Endothelial cell of umbilical vein (primary cell): Measurements from ENCODE around the gene TSFM. TPM values are rescaled to one million over a fixed set of nuclear protein-coding genes. Genes with fewer than 3 reads are reported as not detected.

Experiments
- BruUV-seq: library from RNA; stranded (reverse); fragments of 400-500 nt; replicated peaks from 2 replicates; lab custom pipeline; 2021; lab: Mats Ljungman, UMichigan
- CTCF ChIA-PET: fragments of 300-600, 350-600 bp; sonication (Branson Sonifier 250); formaldehyde crosslinking; loops from one replicate; lab custom pipeline; 2021; ENCODE audit warnings: antibody characterized with exemption, inconsistent platforms; lab: Charles Lee
- POLR2A ChIA-PET: fragments of 300-600, 350-600 bp; sonication (Branson Sonifier 250); formaldehyde crosslinking; loops from one replicate; lab custom pipeline; 2021; ENCODE audit warnings: antibody characterized with exemption, inconsistent platforms; lab: Charles Lee
- DNase-seq: peaks from one replicate; pipeline ENCODE4 v3.0.0-alpha.2; 2011; ENCODE audit warnings: low read depth, low spot score
- FAIRE-seq: peaks from 2 replicates; lab custom pipeline; 2011; peaks lifted over from hg19 to GRCh38; lab: Jason Lieb, UNC
- H2AFZ ChIP-seq: 2 replicates; pipeline ENCODE4 v1.6.0; 2012; ENCODE audit warnings: low read depth, low read length, control low read depth, inconsistent platforms
- H3K27ac ChIP-seq: 2 replicates; pipeline ENCODE4 v1.5.1; 2011; ENCODE audit warnings: low read depth, mild to moderate bottlenecking, control low read depth, low read length, moderate library complexity; ENCODE audit not compliant: insufficient read depth
- H3K27me3 ChIP-seq, 2 experiments: 2 replicates each; pipeline versions ENCODE4 v1.6.0 to v1.6.1; 2011; ENCODE audit warnings: low read length in 2 of 2, mixed read lengths in 1 of 2; ENCODE audit not compliant: control insufficient read depth in 2 of 2, insufficient read depth in 2 of 2
- H3K36me3 ChIP-seq, 2 experiments: 2 replicates in 1 of 2; 3 replicates in 1 of 2; pipeline ENCODE4 v1.5.1; 2011; ENCODE audit warnings: low read length in 2 of 2, mild to moderate bottlenecking in 1 of 2, moderate library complexity in 1 of 2; ENCODE audit not compliant: control insufficient read depth in 2 of 2, insufficient read depth in 2 of 2; ENCODE audit errors: extremely low read depth in 1 of 2
- H3K4me1 ChIP-seq: 3 replicates; pipeline ENCODE4 v1.5.1; 2011; ENCODE audit warnings: mild to moderate bottlenecking, low read length; ENCODE audit not compliant: control insufficient read depth, insufficient read depth; ENCODE audit errors: extremely low read depth
- H3K4me2 ChIP-seq: 2 replicates; pipeline ENCODE4 v1.6.1; 2011; ENCODE audit warnings: low read length, control low read depth, mixed read lengths; ENCODE audit not compliant: insufficient read depth
- H3K4me3 ChIP-seq, 3 experiments: fragments of 200-600 bp in 1 of 3; sonication (generic), shearing (Covaris generic) in 1 of 3; replicated peaks in 1 of 3; 2 replicates each; pipeline ENCODE4 v1.5.1; 2011 to 2016; ENCODE audit warnings: control low read depth in 3 of 3, low read length in 3 of 3, mild to moderate bottlenecking in 2 of 3, inconsistent platforms in 1 of 3, low read depth in 1 of 3, moderate library complexity in 1 of 3; ENCODE audit not compliant: insufficient read depth in 1 of 3
- H3K79me2 ChIP-seq: 2 replicates; pipeline ENCODE4 v1.6.0; 2012; ENCODE audit warnings: low read length, inconsistent platforms; ENCODE audit not compliant: control insufficient read depth, insufficient read depth
- H3K9ac ChIP-seq: replicated peaks from 2 replicates; pipeline ENCODE3; 2011; ENCODE audit warnings: low read length, control low read depth; ENCODE audit not compliant: insufficient read depth; ENCODE audit errors: extremely low read depth
- H3K9me1 ChIP-seq: replicated peaks from 3 replicates; pipeline ENCODE4 v1.6.0; 2011; ENCODE audit warnings: mild to moderate bottlenecking, low read length; ENCODE audit not compliant: control insufficient read depth, insufficient read depth; ENCODE audit errors: extremely low read depth
- H3K9me3 ChIP-seq: replicated peaks from 2 replicates; pipeline ENCODE4 v1.5.1; 2012; ENCODE audit warnings: low read length, inconsistent platforms; ENCODE audit not compliant: control insufficient read depth, insufficient read depth
- H4K20me1 ChIP-seq: replicated peaks from 2 replicates; pipeline ENCODE3; 2011; ENCODE audit warnings: mild to moderate bottlenecking, low read length; ENCODE audit not compliant: control insufficient read depth, insufficient read depth; ENCODE audit errors: extremely low read depth
- CTCF ChIP-seq, 2 donors: IDR thresholded peaks; 1 replicate in 1 of 2; 2 replicates in 1 of 2; pipeline ENCODE4 v1.5.1; 2011; ENCODE audit warnings: low read length in 2 of 2, mild to moderate bottlenecking in 2 of 2, moderate library complexity in 2 of 2, control low read depth in 1 of 2, inconsistent platforms in 1 of 2, low read depth in 1 of 2; ENCODE audit not compliant: insufficient read depth in 1 of 2; ENCODE audit errors: extremely low read depth in 1 of 2
- EZH2 ChIP-seq: IDR thresholded peaks from 2 replicates; pipeline ENCODE4 v1.6.1; 2012; ENCODE audit warnings: borderline replicate concordance, low read depth, mild to moderate bottlenecking, moderate library complexity, low read length, inconsistent platforms; ENCODE audit not compliant: severe bottlenecking
- FOS ChIP-seq: IDR thresholded peaks from 2 replicates; pipeline ENCODE4 v1.6.1; 2011; ENCODE audit warnings: mild to moderate bottlenecking, low read length, moderate library complexity, borderline replicate concordance; ENCODE audit not compliant: insufficient read depth
- GATA2 ChIP-seq: IDR thresholded peaks from 2 replicates; pipeline ENCODE4 v1.7.0; 2011; ENCODE audit warnings: low read depth, mild to moderate bottlenecking, moderate library complexity, mixed read lengths, low read length; ENCODE audit not compliant: insufficient read length, insufficient read depth
- JUN ChIP-seq: IDR thresholded peaks from 2 replicates; pipeline ENCODE4 v1.6.1; 2011; ENCODE audit warnings: borderline replicate concordance, low read depth; ENCODE audit not compliant: insufficient read length, insufficient read depth
- MAX ChIP-seq: IDR thresholded peaks from 2 replicates; pipeline ENCODE4 v1.6.1; 2011; ENCODE audit not compliant: insufficient read depth, insufficient read length
- MYC ChIP-seq: IDR thresholded peaks from one replicate; pipeline ENCODE4 v1.6.1; 2011; ENCODE audit warnings: mild to moderate bottlenecking, low read depth, low read length
- POLR2A ChIP-seq: IDR thresholded peaks from 2 replicates; pipeline ENCODE4 v1.6.1; 2012; ENCODE audit warnings: low read depth, mild to moderate bottlenecking, control low read depth, low read length
- POLR2AphosphoS5 ChIP-seq: IDR thresholded peaks from 2 replicates; pipeline ENCODE4 v1.6.1; 2012; ENCODE audit warnings: low read depth, mild to moderate bottlenecking, control low read depth, low read length, moderate library complexity; ENCODE audit not compliant: insufficient read depth
- dilution Hi-C: fragments of 300-500 bp; cut with MboI; formaldehyde crosslinking; loops from one replicate; pipeline ENCODE4 v1.15.0; 2019; ENCODE audit warnings: low sequenced_read_pairs; ENCODE audit not compliant: extremely low pct_ligation_motif_present
- intact Hi-C: fragments of 100-400 bp; cut with micrococcal nuclease; formaldehyde crosslinking; loops from one replicate; pipeline ENCODE4 v1.10.0; 2022
- polyA plus RNA-seq, 4 experiments: library from polyadenylated mRNA; depleted of rRNA in 3 of 4; stranded (reverse) in 3 of 4; unstranded in 1 of 4; fragments of >200 nt; gene quantifications; 2 replicates each; pipeline versions ENCODE4 v1.2.1 to v1.2.3, GENCODE V29; 2011 to 2012; ENCODE audit warnings: missing spikeins in 1 of 4
- total RNA-seq: library from RNA; stranded (reverse); gene quantifications from 2 replicates; pipeline ENCODE4 v1.2.3, GENCODE V29; 2021

The TSFM gene
- total and polyA plus RNA-seq, 2 donors (not counting 3 experiments of a cell fraction or from before 2014, with no cell fraction given) = 16.5 to 41.8 TPM

DNA sequence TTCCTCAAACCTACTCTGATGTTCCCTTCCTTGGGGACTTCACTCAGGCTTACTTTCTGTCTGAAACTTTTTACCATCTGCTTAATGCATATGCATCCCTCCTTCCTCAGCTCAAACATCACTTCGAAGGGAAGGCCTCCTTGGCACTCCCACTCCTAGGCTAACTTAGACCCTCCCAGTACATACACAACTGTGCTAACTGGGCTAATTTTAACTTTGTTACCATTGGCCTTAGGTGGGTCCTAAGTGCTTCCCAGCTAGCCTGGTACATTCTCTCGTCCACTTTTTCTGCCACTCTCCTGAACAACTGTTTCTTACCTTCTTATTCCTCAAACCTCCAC, 6.4 kb upstream of the TSFM start:
- intact Hi-C loops = no loop called here
- no TSS peak for BruUV-seq

More for the DNA sequence above, 6.4 kb upstream of the TSFM start:
- TF ChIP-seq JUN (no peak), MYC (no peak), GATA2 (no peak), POLR2AphosphoS5 (no peak), FOS (no peak), CTCF (IDR thresholded peaks at IDR 0.05; ENCODE audit: extremely low read depth in 1 of 2, insufficient read depth in 1 of 2, low read depth in 1 of 2, low read length in 2 of 2) (no peak), EZH2 (no peak), POLR2A (no peak), MAX (no peak)
- ChIA-PET POLR2A (no interaction called here), CTCF (interaction anchor here (3.0 kb wide), 1 partner anchor 19 kb away, joined by 7 read pairs; no protein-coding TSS in a partner anchor)
- no peak for DNase-seq
- Histone ChIP-seq H3K9ac (no peak overlapping the region), H2AFZ (no peak overlapping the region), H3K79me2 (peaks cover 2% of the 10 kb centered on the region), H3K4me2 (no peak overlapping the region), H4K20me1 (no peaks in the 10 kb centered on the region), H3K27me3 (no peaks in the 10 kb centered on the region), H3K4me1 (peaks cover 9% of the 10 kb centered on the region), H3K36me3 (peaks cover 0 to 3% of the 10 kb centered on the region in 2 experiments), H3K9me3 (no peaks in the 10 kb centered on the region), H3K9me1 (no peaks in the 10 kb centered on the region), H3K27ac (no peak overlapping the region), H3K4me3 (no peak overlapping the region)
- dilution Hi-C loops = no loop called here
- FAIRE-seq = no peak
